Fibroblast of pulmonary artery (primary cell): Measurements from ENCODE around the gene STXBP4.
A peak's percentile ranks its signal among the peaks of the same experiment; 100 is the strongest.

ENCODE experiments used
- DNase-seq: peaks from one replicate; pipeline ENCODE4 v3.0.0-alpha.2; 2010; ENCODE audit warnings: low read depth
- H3K4me3 ChIP-seq: replicated peaks from 2 replicates; pipeline ENCODE4 v1.5.1; 2011; ENCODE audit warnings: low read depth, mild to moderate bottlenecking, control low read depth, low read length, moderate library complexity
- CTCF ChIP-seq: IDR thresholded peaks from 2 replicates; pipeline ENCODE4 v1.5.1; 2011; ENCODE audit warnings: mild to moderate bottlenecking, control low read depth, low read length, inconsistent platforms; ENCODE audit errors: missing control alignments

The STXBP4 gene

DNA sequence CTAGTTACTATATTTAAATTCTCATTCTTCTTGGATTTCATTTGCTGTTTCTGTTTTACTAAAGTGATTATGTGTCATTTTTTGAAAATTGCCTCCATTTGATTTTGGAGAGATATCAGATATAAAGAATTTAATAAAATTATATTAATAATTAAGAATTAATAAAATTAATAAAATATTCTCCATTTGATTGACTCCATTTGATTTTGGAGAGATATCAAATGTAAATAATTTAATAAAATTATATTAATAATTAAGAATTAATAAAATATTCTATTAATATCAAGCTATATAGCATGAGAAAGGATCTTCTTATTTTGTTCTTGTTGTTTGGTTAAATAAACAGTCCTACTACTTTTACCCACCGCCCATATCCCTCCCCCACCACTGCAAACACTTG lies 23.0 kb downstream of the STXBP4 start:
- no peak for TF ChIP-seq CTCF
- DNase-seq = no peak
- H3K4me3 ChIP-seq = no peak overlapping the region

- peak; percentile 70 for DNase-seq
- no peak overlapping the region for H3K4me3 ChIP-seq
- TF ChIP-seq CTCF = peak; percentile 57
Measured at GRCh38 chr17:54992797-54993639, 24.5 kb downstream of the STXBP4 start.

DNA sequence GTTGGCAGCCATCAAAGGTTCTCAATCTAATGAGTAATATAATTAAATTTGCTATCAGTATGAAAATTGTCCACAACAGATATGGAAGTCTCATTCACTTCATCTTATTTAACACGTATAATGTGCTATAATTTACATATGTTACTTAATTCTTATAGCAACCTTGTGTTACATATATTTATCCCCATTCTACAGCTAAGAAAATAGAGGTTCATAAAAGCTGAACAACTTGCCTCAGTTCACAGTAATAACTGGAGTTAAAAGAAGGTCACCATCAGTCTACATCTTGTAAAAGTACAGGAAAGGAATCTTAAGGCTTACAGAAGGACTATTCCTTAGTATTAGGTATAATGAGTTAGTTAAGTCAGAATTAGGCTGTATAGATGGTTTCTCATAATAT lies 27.9 kb downstream of the STXBP4 start:
- DNase-seq = no peak
- TF ChIP-seq CTCF = no peak
- H3K4me3 ChIP-seq = no peak overlapping the region

DNA sequence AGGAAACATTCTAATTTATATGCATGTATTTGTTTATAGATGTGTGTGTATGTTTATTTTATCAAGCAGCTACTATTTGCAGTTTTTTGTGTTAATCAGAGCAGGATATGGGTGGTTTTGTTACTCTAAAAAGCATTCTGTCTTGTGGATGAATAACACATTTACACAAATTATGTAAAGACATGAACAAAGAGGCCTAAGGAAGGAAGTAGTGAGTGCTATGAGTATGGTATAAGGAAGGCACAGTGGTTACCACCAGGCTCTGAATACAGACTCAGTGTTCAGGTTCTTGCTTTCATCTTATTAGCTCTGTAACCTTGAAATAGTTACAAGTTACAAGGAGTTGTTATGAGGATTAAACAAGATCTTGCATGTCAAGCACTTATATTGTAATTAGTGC lies 33.9 kb downstream of the STXBP4 start:
- H3K4me3 ChIP-seq = no peak overlapping the region
- DNase-seq = no peak
- TF ChIP-seq CTCF = no peak

- no peak for TF ChIP-seq CTCF
- no peak overlapping the region for H3K4me3 ChIP-seq
- no peak for DNase-seq
Measured at GRCh38 chr17:55004484-55004883, 35.9 kb downstream of the STXBP4 start.

DNA sequence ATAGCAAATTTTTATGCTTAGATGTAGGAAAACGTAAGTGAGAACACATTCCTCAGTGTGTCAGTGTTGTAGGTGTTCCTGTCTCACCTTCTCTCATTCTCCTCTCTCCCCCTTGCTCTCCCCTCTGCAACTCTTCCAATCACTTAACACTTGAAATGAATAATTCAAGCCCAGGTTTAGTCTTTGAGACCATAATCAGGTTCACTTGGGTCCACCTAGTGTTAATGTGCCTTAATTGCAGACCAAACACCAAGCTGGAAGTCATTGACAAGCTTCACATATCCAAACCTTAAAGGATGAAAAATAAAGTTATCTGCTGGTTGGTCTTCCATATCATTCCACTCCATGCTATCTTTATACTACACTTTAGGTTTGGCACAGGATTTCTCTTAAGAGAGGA lies 37.0 kb downstream of the STXBP4 start:
- peak; percentile 34 for DNase-seq
- peak; percentile 54 for TF ChIP-seq CTCF
- no peak overlapping the region for H3K4me3 ChIP-seq

- no peak overlapping the region for H3K4me3 ChIP-seq
- no peak for TF ChIP-seq CTCF
- peak; percentile 30 for DNase-seq
Measured at GRCh38 chr17:55023626-55024025, 55.1 kb downstream of the STXBP4 start.
